CD4-positive, alpha-beta T cell (primary cell): ENCODE results near the gene RELT. TPM values are rescaled to one million over a fixed set of nuclear protein-coding genes. Genes with fewer than 3 reads are reported as not detected.
A peak's percentile ranks its signal among the peaks of the same experiment; 100 is the strongest.

Experiments used
- ATAC-seq: fragments of 200-7000 bp; cut with Tn5 transposase; one replicate; pipeline ENCODE4 v1.10.0; 2022; ENCODE audit warnings: mild to moderate bottlenecking; ENCODE audit not compliant: poor library complexity
- CTCF ChIA-PET: fragments of 350-600 bp; sonication (Branson Sonifier 250); formaldehyde crosslinking; loops from one replicate; lab custom pipeline; 2021; ENCODE audit warnings: antibody characterized with exemption, inconsistent platforms; lab: Charles Lee
- POLR2A ChIA-PET: fragments of 350-600 bp; sonication (Branson Sonifier 250); formaldehyde crosslinking; loops from one replicate; lab custom pipeline; 2021; ENCODE audit warnings: antibody characterized with exemption, inconsistent platforms; lab: Charles Lee
- DNase-seq, 14 experiments: peaks; one replicate each; pipeline ENCODE4 v3.0.0-alpha.2; 2013 to 2020; ENCODE audit warnings: mixed read lengths in 2 of 14
- H3K27ac ChIP-seq, 2 donors: one replicate each; pipeline versions ENCODE4 v1.5.1 to v1.7.0; 2013; ENCODE audit warnings: low read length in 2 of 2, low read depth in 1 of 2, mild to moderate bottlenecking in 1 of 2
- H3K27me3 ChIP-seq, 2 experiments: 1 replicate in 1 of 2; 2 replicates in 1 of 2; pipeline versions ENCODE4 v1.6.1 to v1.7.0; 2013; ENCODE audit warnings: low read length in 2 of 2, control low read depth in 1 of 2, mild to moderate bottlenecking in 1 of 2, moderate library complexity in 1 of 2; ENCODE audit not compliant: insufficient read depth in 2 of 2, control insufficient read depth in 1 of 2
- H3K36me3 ChIP-seq: one replicate; pipeline ENCODE4 v1.6.1; 2013; ENCODE audit warnings: low read length, control low read depth; ENCODE audit not compliant: insufficient read depth
- H3K4me1 ChIP-seq: one replicate; pipeline ENCODE4 v1.6.1; 2013; ENCODE audit warnings: low read length, control low read depth; ENCODE audit not compliant: insufficient read depth
- H3K4me3 ChIP-seq: one replicate; pipeline ENCODE4 v1.5.1; 2013; ENCODE audit warnings: mild to moderate bottlenecking, low read length, moderate library complexity
- H3K9me3 ChIP-seq, 2 experiments: 1 replicate in 1 of 2; 2 replicates in 1 of 2; pipeline versions ENCODE4 v1.6.1 to v1.7.0; 2013; ENCODE audit warnings: low read length in 2 of 2, mild to moderate bottlenecking in 2 of 2, control low read depth in 1 of 2, moderate library complexity in 1 of 2; ENCODE audit not compliant: control insufficient read depth in 1 of 2, insufficient read depth in 1 of 2
- H3K27ac Mint-ChIP-seq: one replicate; pipeline ENCODE4 v1.8.0; 2020; ENCODE audit warnings: mixed read lengths
- H3K27me3 Mint-ChIP-seq: one replicate; pipeline ENCODE4 v1.8.0; 2021; ENCODE audit warnings: mixed read lengths
- H3K36me3 Mint-ChIP-seq: one replicate; pipeline ENCODE4 v1.8.0; 2021; ENCODE audit warnings: low read depth, mixed read lengths
- H3K4me1 Mint-ChIP-seq: one replicate; pipeline ENCODE4 v1.8.0; 2021; ENCODE audit warnings: low read depth, mixed read lengths
- H3K4me3 Mint-ChIP-seq: one replicate; pipeline ENCODE4 v1.8.0; 2020; ENCODE audit warnings: mild to moderate bottlenecking, mixed read lengths
- H3K9me3 Mint-ChIP-seq: one replicate; pipeline ENCODE4 v1.8.0; 2020; ENCODE audit warnings: mixed read lengths
- intact Hi-C, 2 experiments: fragments of 100-400 bp; cut with DNase I in 1 of 2; cut with micrococcal nuclease in 1 of 2; formaldehyde crosslinking; loops; one replicate each; pipeline versions ENCODE4 v1.15.1 to v1.9.0; 2023 to 2025; cut with DNase I, micrococcal nuclease
- total RNA-seq, 174 experiments: library from RNA in 2 of 174; stranded (reverse) in 2 of 174; gene quantifications; one replicate each; pipeline ENCODE4 v1.2.3 and lab custom pipeline; 2021 to 2026
- TF ChIP-seq, protein P1 (sequence below): fragments of 200-600 bp; IDR thresholded peaks from one replicate; pipeline ENCODE4 v1.8.0; 2022; ENCODE audit warnings: antibody characterized with exemption, mild to moderate bottlenecking

RELT gene
- total RNA-seq, 2 experiments from 2014 or later, result 107 to 114 TPM

DNA sequence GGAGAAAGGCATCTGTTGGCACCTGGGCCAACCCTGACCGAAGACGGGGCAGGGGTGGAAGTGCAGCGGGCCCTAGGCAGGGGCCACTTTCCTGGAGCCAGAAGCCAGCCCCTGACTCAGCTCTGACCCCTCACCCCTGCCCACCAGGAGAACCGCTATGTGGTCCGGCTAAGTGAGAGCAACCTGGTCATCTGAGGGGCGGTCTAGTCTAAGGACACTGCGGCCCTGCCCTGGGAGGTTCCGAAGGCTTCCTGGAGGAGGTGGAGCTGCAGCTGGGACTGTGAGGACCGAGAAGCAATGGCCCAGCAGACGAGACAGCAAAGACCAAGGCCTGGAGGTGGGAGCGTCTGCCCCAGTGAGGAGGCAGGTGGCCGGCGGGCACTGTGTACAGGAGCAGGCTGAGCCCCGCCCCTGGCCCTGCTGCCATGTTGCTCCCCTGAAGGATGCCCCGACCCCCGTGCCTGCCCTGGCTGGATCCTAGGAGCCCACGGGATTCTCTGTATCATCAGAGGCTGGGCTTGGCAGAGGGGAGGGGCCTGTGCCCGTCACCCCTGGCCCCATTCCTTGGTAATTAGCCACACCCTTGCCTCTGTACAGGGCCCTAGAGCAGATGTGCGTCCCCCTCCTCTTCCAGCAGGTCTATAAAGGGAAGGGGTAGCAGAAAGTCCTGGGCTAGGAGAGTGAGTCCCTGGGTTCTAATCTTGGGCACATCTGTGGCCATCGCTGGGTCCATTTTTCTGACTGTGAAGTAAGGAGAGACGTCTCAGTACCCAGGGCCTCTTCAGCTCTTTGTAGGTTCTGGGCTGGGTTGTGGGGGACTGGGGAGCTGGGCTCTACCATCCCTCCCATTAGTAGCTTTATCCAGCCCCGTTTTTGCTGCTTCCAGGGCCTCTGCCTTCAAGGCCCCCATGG, 19.4 kb downstream of the RELT start:
- Mint-ChIP-seq H3K9me3 (no peaks in the 10 kb centered on the region), H3K4me3 (no peak overlapping the region), H3K4me1 (peaks cover 4% of the 10 kb centered on the region), H3K27ac (peak overlapping the region; percentile 24), H3K27me3 (no peaks in the 10 kb centered on the region), H3K36me3 (peaks cover 52% of the 10 kb centered on the region)
- ChIA-PET CTCF (interaction anchor here (1.9 kb wide), 1 partner anchor 44 kb away, joined by 11 read pairs; no protein-coding TSS in a partner anchor), POLR2A (interaction anchor here (1.2 kb wide), 1 partner anchor 44 kb away, joined by 4 read pairs; no protein-coding TSS in a partner anchor)
- ATAC-seq (no peak), DNase-seq (no peak)
- Histone ChIP-seq H3K27ac (no peak overlapping the region), H3K27me3 (no peaks in the 10 kb centered on the region), H3K4me1 (no peaks in the 10 kb centered on the region), H3K9me3 (no peaks in the 10 kb centered on the region), H3K36me3 (peaks cover 41% of the 10 kb centered on the region), H3K4me3 (no peak overlapping the region)
- intact Hi-C loops, result loop anchor here in 1 of 2 experiments (10.0 kb wide), 1 partner anchor 91 kb away; the partner anchor contains the start of gene ARHGEF17
- TF ChIP-seq, protein P1, sequence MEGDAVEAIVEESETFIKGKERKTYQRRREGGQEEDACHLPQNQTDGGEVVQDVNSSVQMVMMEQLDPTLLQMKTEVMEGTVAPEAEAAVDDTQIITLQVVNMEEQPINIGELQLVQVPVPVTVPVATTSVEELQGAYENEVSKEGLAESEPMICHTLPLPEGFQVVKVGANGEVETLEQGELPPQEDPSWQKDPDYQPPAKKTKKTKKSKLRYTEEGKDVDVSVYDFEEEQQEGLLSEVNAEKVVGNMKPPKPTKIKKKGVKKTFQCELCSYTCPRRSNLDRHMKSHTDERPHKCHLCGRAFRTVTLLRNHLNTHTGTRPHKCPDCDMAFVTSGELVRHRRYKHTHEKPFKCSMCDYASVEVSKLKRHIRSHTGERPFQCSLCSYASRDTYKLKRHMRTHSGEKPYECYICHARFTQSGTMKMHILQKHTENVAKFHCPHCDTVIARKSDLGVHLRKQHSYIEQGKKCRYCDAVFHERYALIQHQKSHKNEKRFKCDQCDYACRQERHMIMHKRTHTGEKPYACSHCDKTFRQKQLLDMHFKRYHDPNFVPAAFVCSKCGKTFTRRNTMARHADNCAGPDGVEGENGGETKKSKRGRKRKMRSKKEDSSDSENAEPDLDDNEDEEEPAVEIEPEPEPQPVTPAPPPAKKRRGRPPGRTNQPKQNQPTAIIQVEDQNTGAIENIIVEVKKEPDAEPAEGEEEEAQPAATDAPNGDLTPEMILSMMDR, result no peak

DNA sequence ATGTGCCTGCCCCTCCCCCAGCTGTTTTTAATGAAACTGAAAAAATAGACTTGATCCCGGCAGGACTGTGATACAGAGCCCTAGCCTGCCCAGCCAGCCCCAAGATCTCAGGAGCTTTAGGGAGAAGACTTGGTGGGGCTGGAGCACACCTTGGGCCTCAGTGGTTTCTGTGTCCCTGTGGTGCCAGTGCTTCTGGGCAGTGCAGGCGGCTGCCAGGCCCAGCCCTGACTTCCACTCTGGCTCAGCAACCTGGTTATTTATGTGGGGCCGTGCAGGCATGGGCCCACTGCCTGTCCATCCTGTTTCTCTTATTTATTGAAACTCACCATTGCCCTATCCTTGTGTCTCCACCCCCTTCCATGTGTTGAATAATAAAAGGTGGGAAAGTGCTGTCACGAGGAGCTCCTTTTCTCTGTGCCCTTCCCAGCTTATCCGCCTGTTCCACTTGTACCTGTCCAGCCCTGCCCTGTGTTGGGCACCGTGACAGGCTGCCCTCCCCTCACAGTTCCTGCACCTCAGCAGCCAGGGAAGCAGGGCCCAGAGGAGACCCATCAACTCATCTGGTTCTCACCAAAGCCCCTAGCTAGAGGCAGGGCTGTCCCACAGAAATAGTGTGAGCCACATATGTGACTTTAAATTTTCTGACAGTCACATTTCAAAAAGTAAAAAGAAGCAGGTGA, 20.2 kb downstream of the RELT start:
- H3K36me3 ChIP-seq, result peaks cover 35% of the 10 kb centered on the region
- H3K4me3 Mint-ChIP-seq, result no peak overlapping the region

DNA sequence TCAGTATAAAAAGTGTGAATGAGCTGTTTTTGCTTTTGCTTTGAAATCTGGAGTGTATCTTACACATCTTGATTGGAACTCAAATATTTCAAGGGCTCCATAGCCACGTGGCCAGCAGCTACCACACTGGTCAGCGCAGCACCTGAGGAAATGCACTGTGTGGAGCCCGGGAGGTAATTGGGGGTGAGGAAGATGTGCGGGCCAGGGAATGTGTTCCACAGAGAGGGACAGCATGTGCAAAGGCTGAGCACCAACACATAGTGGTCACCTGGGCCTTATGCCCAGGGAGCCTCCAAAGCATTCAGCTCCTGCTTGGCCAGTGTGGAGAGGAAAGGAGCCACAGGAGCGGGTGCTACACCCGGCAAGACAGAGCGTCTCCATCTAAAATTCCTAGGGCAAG, 20.8 kb downstream of the RELT start:
- peaks cover 4% of the 10 kb centered on the region for H3K4me1 Mint-ChIP-seq
- H3K4me3 Mint-ChIP-seq, result no peak overlapping the region
- H3K9me3 Mint-ChIP-seq, result no peaks in the 10 kb centered on the region
- DNase-seq (no peak), ATAC-seq (no peak)
- intact Hi-C loops, result loop anchor here in 1 of 2 experiments (10.0 kb wide), 1 partner anchor 92 kb away; the partner anchor contains the start of gene ARHGEF17
- Histone ChIP-seq H3K4me3 (no peak overlapping the region), H3K27me3 (no peaks in the 10 kb centered on the region), H3K36me3 (peaks cover 29% of the 10 kb centered on the region), H3K4me1 (no peaks in the 10 kb centered on the region), H3K27ac (no peak overlapping the region), H3K9me3 (no peaks in the 10 kb centered on the region)
- ChIA-PET POLR2A (interaction anchor here (1.2 kb wide), 1 partner anchor 46 kb away, joined by 4 read pairs; no protein-coding TSS in a partner anchor), CTCF (interaction anchor here (1.9 kb wide), 1 partner anchor 46 kb away, joined by 11 read pairs; no protein-coding TSS in a partner anchor)
- peak overlapping the region; percentile 64 for H3K27ac Mint-ChIP-seq
- TF ChIP-seq, protein P1, result no peak
- no peaks in the 10 kb centered on the region for H3K27me3 Mint-ChIP-seq
- peaks cover 52% of the 10 kb centered on the region for H3K36me3 Mint-ChIP-seq

More for the DNA sequence above, 20.2 kb downstream of the RELT start:
- ATAC-seq (no peak), DNase-seq (no peak)
- Mint-ChIP-seq H3K4me1 (peaks cover 4% of the 10 kb centered on the region), H3K9me3 (no peaks in the 10 kb centered on the region), H3K27ac (peak overlapping the region; percentile 24), H3K36me3 (peaks cover 52% of the 10 kb centered on the region), H3K27me3 (no peaks in the 10 kb centered on the region)
- Histone ChIP-seq H3K4me3 (no peak overlapping the region), H3K27ac (no peak overlapping the region), H3K4me1 (no peaks in the 10 kb centered on the region), H3K9me3 (no peaks in the 10 kb centered on the region), H3K27me3 (no peaks in the 10 kb centered on the region)
- ChIA-PET POLR2A (interaction anchor here (1.2 kb wide), 1 partner anchor 45 kb away, joined by 4 read pairs; no protein-coding TSS in a partner anchor), CTCF (interaction anchor here (1.9 kb wide), 1 partner anchor 45 kb away, joined by 11 read pairs; no protein-coding TSS in a partner anchor)
- intact Hi-C loops, result loop anchor here in 1 of 2 experiments (10.0 kb wide), 1 partner anchor 92 kb away; the partner anchor contains the start of gene ARHGEF17
- TF ChIP-seq, protein P1, result no peak
